ENCODE data around the gene SPATA6L. TPM values are rescaled to one million over a fixed set of nuclear protein-coding genes. Genes with fewer than 3 reads are reported as not detected.

SPATA6L gene
- total and polyA plus RNA-seq, 2 experiments from 2014 or later, result 1.7 to 1.9 TPM

GRCh38 chr9:4567601-4568000, 98.7 kb downstream of the SPATA6L start:
- Mint-ChIP-seq H3K36me3 (ENCODE audit: low read depth) (peaks cover 3% of the 10 kb centered on the region; the same call in 2 of the 3 replicates), H3K9me3 (no peaks in the 10 kb centered on the region), H3K27me3 (ENCODE audit: insufficient read depth, low read depth, poor library complexity) (peaks cover 5% of the 10 kb centered on the region), H3K4me1 (no peaks in the 10 kb centered on the region), H3K4me3 (no peak overlapping the region), H3K27ac (peak overlapping the region; percentile 77; the same call in 1 of the 2 replicates)
- Histone ChIP-seq H3K4me3 (no peak overlapping the region), H3K27ac (ENCODE audit: low read depth) (no peak overlapping the region), H3K4me1 (ENCODE audit: insufficient read depth) (no peaks in the 10 kb centered on the region), H2AFZ (no peak overlapping the region), H3F3A (replicated peaks; ENCODE audit: low read depth) (no peaks in the 10 kb centered on the region), H4K20me1 (replicated peaks; ENCODE audit: insufficient read depth) (0 out of 2 replicates have a peak, but pooled peaks cover 3% of the 10 kb centered on the region), H3K27me3 (ENCODE audit: insufficient read depth) (no peaks in the 10 kb centered on the region), H3K4me2 (no peak overlapping the region), H3K79me2 (replicated peaks; ENCODE audit: insufficient read depth) (no peaks in the 10 kb centered on the region), H3K36me3 (ENCODE audit: insufficient read depth) (no peaks in the 10 kb centered on the region), H3K9me2 (ENCODE audit: insufficient read depth) (no peaks in the 10 kb centered on the region)
- TF ChIP-seq POLR2AphosphoS5 (IDR thresholded peaks at IDR 0.05; ENCODE audit: low read depth) (no peak), NANOG (IDR thresholded peaks at IDR 0.05; ENCODE audit: borderline replicate concordance) (no peak), EZH2 (IDR thresholded peaks at IDR 0.05; ENCODE audit: low read depth, unreplicated experiment) (no peak), STAT1 (IDR thresholded peaks at IDR 0.05; ENCODE audit: unreplicated experiment) (no peak), ZNF114 (CRISPR knock-in tag; IDR thresholded peaks at IDR 0.05) (no peak), REST (IDR thresholded peaks at IDR 0.05; ENCODE audit: unreplicated experiment) (no peak), EZH2phosphoT487 (IDR thresholded peaks at IDR 0.05; ENCODE audit: unreplicated experiment) (no peak), JUNB (IDR thresholded peaks at IDR 0.05; ENCODE audit: unreplicated experiment) (no peak)
- DNase-seq (ENCODE audit: low spot score) (no peak), ATAC-seq (no peak)

GRCh38 chr9:4566806-4567205, 99.5 kb downstream of the SPATA6L start:
- Mint-ChIP-seq H3K27me3 (ENCODE audit: insufficient read depth, low read depth, poor library complexity) (peaks cover 5% of the 10 kb centered on the region), H3K36me3 (ENCODE audit: low read depth) (peaks cover 3% of the 10 kb centered on the region; the same call in 2 of the 3 replicates), H3K9me3 (no peaks in the 10 kb centered on the region), H3K4me1 (no peaks in the 10 kb centered on the region), H3K4me3 (no peak overlapping the region), H3K27ac (no peak overlapping the region)
- no peaks in the 10 kb centered on the region for H3F3A ChIP-seq (replicated peaks; ENCODE audit: low read depth)
- H3K4me1 ChIP-seq (ENCODE audit: insufficient read depth), result no peaks in the 10 kb centered on the region
- H3K27ac ChIP-seq (ENCODE audit: low read depth), result no peak overlapping the region
- no peak overlapping the region for H3K4me3 ChIP-seq
- H3K27me3 ChIP-seq (ENCODE audit: insufficient read depth), result no peaks in the 10 kb centered on the region
- no peaks in the 10 kb centered on the region for H3K79me2 ChIP-seq (replicated peaks; ENCODE audit: insufficient read depth)
- H2AFZ ChIP-seq, result no peak overlapping the region
- 0 out of 2 replicates have a peak, but pooled peaks cover 3% of the 10 kb centered on the region for H4K20me1 ChIP-seq (replicated peaks; ENCODE audit: insufficient read depth)
- no peak for DNase-seq (ENCODE audit: low spot score)
- no peaks in the 10 kb centered on the region for H3K36me3 ChIP-seq (ENCODE audit: insufficient read depth)
- no peak for ATAC-seq
- H3K4me2 ChIP-seq, result no peak overlapping the region
- no peaks in the 10 kb centered on the region for H3K9me2 ChIP-seq (ENCODE audit: insufficient read depth)
- TF ChIP-seq REST (IDR thresholded peaks at IDR 0.05; ENCODE audit: unreplicated experiment), result no peak
- no peak for TF ChIP-seq JUNB (IDR thresholded peaks at IDR 0.05; ENCODE audit: unreplicated experiment)
- TF ChIP-seq ZNF331 (CRISPR knock-in tag; IDR thresholded peaks at IDR 0.05; ENCODE audit: low read depth), result no peak
- TF ChIP-seq CREB1 (CRISPR knock-in tag; IDR thresholded peaks at IDR 0.05; ENCODE audit: low read depth), result no peak
- TF ChIP-seq NANOG (IDR thresholded peaks at IDR 0.05; ENCODE audit: borderline replicate concordance), result no peak
- no peak for TF ChIP-seq STAT1 (IDR thresholded peaks at IDR 0.05; ENCODE audit: unreplicated experiment)
- no peak for TF ChIP-seq EZH2phosphoT487 (IDR thresholded peaks at IDR 0.05; ENCODE audit: unreplicated experiment)
- no peak for TF ChIP-seq EZH2 (IDR thresholded peaks at IDR 0.05; ENCODE audit: low read depth, unreplicated experiment)
- TF ChIP-seq ZNF114 (CRISPR knock-in tag; IDR thresholded peaks at IDR 0.05), result no peak
